ENCODE data around the gene BCKDK. TPM values are rescaled to one million over a fixed set of nuclear protein-coding genes. Genes with fewer than 3 reads are reported as not detected.

Gene BCKDK
- total and polyA plus RNA-seq, 12 donors = 27.0 to 181 (median 80.1) TPM

- H3K9me3 ChIP-seq (replicated peaks in 1 of 3) = no peaks in the 10 kb centered on the region
- H3K4me3 ChIP-seq = no peak overlapping the region
- peaks cover 0 to 7% of the 10 kb centered on the region in 2 donors for H3K36me3 ChIP-seq (replicated peaks in 1 of 2)
- peak overlapping the region in 3 of 5 donors; percentile 83 to 98 (median 92) for H3K27ac ChIP-seq
- 34 to 50% (median 41%) methylated on average over 4 of the region's 4 CpGs for WGBS, 4 donors
- peaks cover 13 to 29% of the 10 kb centered on the region in 2 donors for H3K4me1 ChIP-seq (replicated peaks in 1 of 2)
- DNase-seq = no peak
- TF ChIP-seq CTCF (IDR thresholded peaks at IDR 0.05) = no peak
- TF ChIP-seq POLR2A (IDR thresholded peaks at IDR 0.05) = no peak
- no peaks in the 10 kb centered on the region for H3K27me3 ChIP-seq
- intact Hi-C loops (cut with DNase I) = no loop called here
These were observed 36.3 kb upstream of the BCKDK start for GRCh38 chr16:31071861-31072260.

GRCh38 chr16:31072540-31073141 is 35.5 kb upstream of the BCKDK start:
- no peak for TF ChIP-seq CTCF (IDR thresholded peaks at IDR 0.05)
- no peak for TF ChIP-seq POLR2A (IDR thresholded peaks at IDR 0.05)
- WGBS, 4 donors = 0 to 3% (median 2%) methylated on average over 25 to 27 of the region's 27 CpGs
- H3K36me3 ChIP-seq (replicated peaks in 1 of 2) = peaks cover 0 to 14% of the 10 kb centered on the region in 2 donors
- no peaks in the 10 kb centered on the region for H3K9me3 ChIP-seq (replicated peaks in 1 of 3)
- H3K27ac ChIP-seq = peak overlapping the region in 4 of 5 donors; percentile 83 to 98 (median 92)
- H3K4me1 ChIP-seq (replicated peaks in 1 of 2) = peaks cover 13 to 29% of the 10 kb centered on the region in 2 donors
- intact Hi-C loops (cut with DNase I) = no loop called here
- peak in 4 of 7 donors; percentile 35 to 72 (median 41) for DNase-seq
- H3K27me3 ChIP-seq = no peaks in the 10 kb centered on the region
- H3K4me3 ChIP-seq = peak overlapping the region; percentile 68 to 100 (median 82)

- DNase-seq = peak; percentile 92 to 95 (median 94)
- intact Hi-C loops (cut with DNase I) = no loop called here
- no peak for TF ChIP-seq CTCF (IDR thresholded peaks at IDR 0.05)
- TF ChIP-seq POLR2A (IDR thresholded peaks at IDR 0.05) = no peak
- Histone ChIP-seq H3K9me3 (replicated peaks in 1 of 3) (no peaks in the 10 kb centered on the region), H3K36me3 (replicated peaks in 1 of 2) (peaks cover 0 to 22% of the 10 kb centered on the region in 2 donors), H3K27me3 (no peaks in the 10 kb centered on the region), H3K4me1 (replicated peaks in 1 of 2) (peaks cover 13 to 29% of the 10 kb centered on the region in 2 donors), H3K4me3 (peak overlapping the region; percentile 68 to 100 (median 82)), H3K27ac (peak overlapping the region; percentile 47 to 98 (median 91))
- 0 to 1% (median 1%) methylated on average over 25 to 83 of the region's 83 CpGs for WGBS, 4 donors
These were observed 34.8 kb upstream of the BCKDK start for GRCh38 chr16:31073142-31073969.
